Measurements from ENCODE around the gene CYP2U1. TPM values are rescaled to one million over a fixed set of nuclear protein-coding genes. Genes with fewer than 3 reads are reported as not detected.

Gene CYP2U1
- total RNA-seq, 1 experiment from 2014 or later: 1.2 TPM

DNA sequence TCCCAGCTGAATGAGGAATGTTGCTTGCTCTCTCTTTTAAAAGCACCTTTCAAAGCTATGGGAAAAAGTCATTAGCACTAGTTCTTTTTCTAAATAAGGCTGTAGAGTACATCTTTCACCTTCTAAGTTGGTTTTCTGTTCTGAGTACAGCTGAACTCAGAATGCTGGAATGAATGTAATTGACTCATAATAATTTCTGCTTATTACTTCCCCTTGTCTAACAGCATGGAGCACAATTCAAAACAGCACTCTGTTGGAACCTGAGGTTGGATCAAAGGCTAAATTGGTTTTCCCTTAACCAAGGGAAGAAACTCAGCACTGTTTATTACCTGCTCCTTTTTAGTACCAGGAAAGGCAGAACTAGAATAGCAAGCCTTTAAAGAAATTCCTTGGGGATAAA is 33.5 kb upstream of the CYP2U1 start:
- Histone ChIP-seq H3K27ac (ENCODE audit: low read length) (no peak overlapping the region), H3K4me1 (ENCODE audit: control insufficient read depth, insufficient read depth, low read length) (no peaks in the 10 kb centered on the region), H3K9me3 (ENCODE audit: control insufficient read depth, insufficient read depth, low read depth, low read length) (no peaks in the 10 kb centered on the region), H3K27me3 (ENCODE audit: control insufficient read depth, insufficient read depth, low read length) (no peaks in the 10 kb centered on the region), H3K4me3 (ENCODE audit: low read depth in 2 of 2, low read length in 2 of 2) (no peak overlapping the region), H3K36me3 (ENCODE audit: control insufficient read depth, insufficient read depth, low read length) (no peaks in the 10 kb centered on the region)
- no peak for ATAC-seq
- TF ChIP-seq SIN3A (IDR thresholded peaks at IDR 0.05; ENCODE audit: borderline replicate concordance, insufficient read depth, low read depth, low read length) (no peak), POLR2AphosphoS5 (IDR thresholded peaks at IDR 0.05; ENCODE audit: low read depth, low read length) (no peak), REST (IDR thresholded peaks at IDR 0.05; ENCODE audit: insufficient read depth in 1 of 2, low read depth in 2 of 2, low read length in 1 of 2) (no peak), TCF7L2 (IDR thresholded peaks at IDR 0.05; ENCODE audit: low read depth, low read length) (no peak)
- TF ChIP-seq, protein P1, sequence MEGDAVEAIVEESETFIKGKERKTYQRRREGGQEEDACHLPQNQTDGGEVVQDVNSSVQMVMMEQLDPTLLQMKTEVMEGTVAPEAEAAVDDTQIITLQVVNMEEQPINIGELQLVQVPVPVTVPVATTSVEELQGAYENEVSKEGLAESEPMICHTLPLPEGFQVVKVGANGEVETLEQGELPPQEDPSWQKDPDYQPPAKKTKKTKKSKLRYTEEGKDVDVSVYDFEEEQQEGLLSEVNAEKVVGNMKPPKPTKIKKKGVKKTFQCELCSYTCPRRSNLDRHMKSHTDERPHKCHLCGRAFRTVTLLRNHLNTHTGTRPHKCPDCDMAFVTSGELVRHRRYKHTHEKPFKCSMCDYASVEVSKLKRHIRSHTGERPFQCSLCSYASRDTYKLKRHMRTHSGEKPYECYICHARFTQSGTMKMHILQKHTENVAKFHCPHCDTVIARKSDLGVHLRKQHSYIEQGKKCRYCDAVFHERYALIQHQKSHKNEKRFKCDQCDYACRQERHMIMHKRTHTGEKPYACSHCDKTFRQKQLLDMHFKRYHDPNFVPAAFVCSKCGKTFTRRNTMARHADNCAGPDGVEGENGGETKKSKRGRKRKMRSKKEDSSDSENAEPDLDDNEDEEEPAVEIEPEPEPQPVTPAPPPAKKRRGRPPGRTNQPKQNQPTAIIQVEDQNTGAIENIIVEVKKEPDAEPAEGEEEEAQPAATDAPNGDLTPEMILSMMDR (IDR thresholded peaks at IDR 0.05): no peak
- no peak for DNase-seq (ENCODE audit: low read depth, low spot score)
- in situ Hi-C loops (cut with HindIII; ENCODE audit: low pct_unique_long_range_greater_than_20kb, low sequenced_read_pairs): no loop called here
- intact Hi-C loops (cut with micrococcal nuclease; ENCODE audit: unreplicated experiment): no loop called here
- no TSS peak for BruUV-seq (replicated peaks)
- ChIA-PET CTCF (interaction anchor here (0.6 kb wide), 1 partner anchor 140 kb away, joined by 5 read pairs; no protein-coding TSS in a partner anchor), POLR2A (no interaction called here)

DNA sequence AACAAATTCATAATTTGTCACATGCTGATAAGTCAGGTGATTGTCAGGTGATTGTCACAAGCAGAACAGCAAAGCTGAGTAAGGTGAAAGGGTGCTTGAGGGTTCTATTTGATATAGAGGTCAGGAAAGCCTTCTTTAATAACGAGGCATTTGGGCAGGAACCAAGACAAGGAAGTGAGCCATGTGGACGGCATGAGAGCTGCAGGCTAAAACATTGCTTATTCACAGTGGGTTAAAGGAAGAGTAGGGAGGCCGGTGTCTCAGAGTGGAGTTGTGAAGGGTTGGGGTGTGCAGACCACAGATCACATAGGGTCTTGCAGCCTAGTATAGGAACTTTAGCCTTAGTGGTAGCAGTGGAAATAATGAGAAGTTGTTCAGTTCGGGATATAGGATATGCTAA is 31.3 kb upstream of the CYP2U1 start:
- in situ Hi-C loops (cut with HindIII; ENCODE audit: low pct_unique_long_range_greater_than_20kb, low sequenced_read_pairs): no loop called here
- DNase-seq (ENCODE audit: low read depth, low spot score) (no peak), ATAC-seq (no peak)
- Histone ChIP-seq H3K4me3 (ENCODE audit: low read depth in 2 of 2, low read length in 2 of 2) (no peak overlapping the region), H3K27me3 (ENCODE audit: control insufficient read depth, insufficient read depth, low read length) (no peaks in the 10 kb centered on the region), H3K36me3 (ENCODE audit: control insufficient read depth, insufficient read depth, low read length) (no peaks in the 10 kb centered on the region), H3K4me1 (ENCODE audit: control insufficient read depth, insufficient read depth, low read length) (no peaks in the 10 kb centered on the region), H3K9me3 (ENCODE audit: control insufficient read depth, insufficient read depth, low read depth, low read length) (no peaks in the 10 kb centered on the region), H3K27ac (ENCODE audit: low read length) (no peak overlapping the region)
- intact Hi-C loops (cut with micrococcal nuclease; ENCODE audit: unreplicated experiment): no loop called here
- ChIA-PET CTCF (no interaction called here), POLR2A (no interaction called here)
- no TSS peak for BruUV-seq (replicated peaks)
- TF ChIP-seq SIN3A (IDR thresholded peaks at IDR 0.05; ENCODE audit: borderline replicate concordance, insufficient read depth, low read depth, low read length) (no peak), TCF7L2 (IDR thresholded peaks at IDR 0.05; ENCODE audit: low read depth, low read length) (no peak), REST (IDR thresholded peaks at IDR 0.05; ENCODE audit: insufficient read depth in 1 of 2, low read depth in 2 of 2, low read length in 1 of 2) (no peak), POLR2AphosphoS5 (IDR thresholded peaks at IDR 0.05; ENCODE audit: low read depth, low read length) (no peak)
- TF ChIP-seq, protein P1 (IDR thresholded peaks at IDR 0.05): no peak

Measured in Panc1 (cell line).